Activated CD8-positive, alpha-beta memory T cell treated with anti-CD3 and anti-CD28 coated beads, Interleukin-2, amount 50 U/mL, for 48 hours (primary cell): ENCODE data around the gene LSM5.

ENCODE experiments used
- DNase-seq: peaks from one replicate; pipeline ENCODE4 v3.0.0-alpha.2; 2020

Gene LSM5

GRCh38 chr7:32490127-32490796 is at the start of gene LSM5:
Gene LSM5, minus strand, starts transcription at chr7:32490380. Its CDS starts 15 bp downstream, at chr7:32490365.
- peak; percentile 89 for DNase-seq

DNA sequence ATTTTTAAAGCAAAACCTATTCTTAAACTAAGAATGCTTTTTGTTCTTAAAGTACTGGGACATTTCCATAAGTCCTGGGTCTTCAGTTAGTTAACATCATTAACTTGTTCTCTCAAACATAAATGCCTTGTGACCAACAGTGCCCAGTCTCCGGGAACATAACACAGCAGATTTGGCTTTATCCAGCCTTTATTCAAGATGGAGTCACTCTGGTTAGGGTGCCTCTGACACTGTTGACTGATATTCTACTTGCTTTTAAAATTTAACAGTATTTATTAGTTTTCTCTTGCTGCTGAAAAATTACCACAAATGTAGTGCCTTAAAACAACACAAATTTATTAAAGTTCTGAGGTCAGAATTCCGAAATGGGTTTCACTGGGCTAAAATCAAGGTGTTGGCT is 49.2 kb upstream of the LSM5 start:
- no peak for DNase-seq

DNA sequence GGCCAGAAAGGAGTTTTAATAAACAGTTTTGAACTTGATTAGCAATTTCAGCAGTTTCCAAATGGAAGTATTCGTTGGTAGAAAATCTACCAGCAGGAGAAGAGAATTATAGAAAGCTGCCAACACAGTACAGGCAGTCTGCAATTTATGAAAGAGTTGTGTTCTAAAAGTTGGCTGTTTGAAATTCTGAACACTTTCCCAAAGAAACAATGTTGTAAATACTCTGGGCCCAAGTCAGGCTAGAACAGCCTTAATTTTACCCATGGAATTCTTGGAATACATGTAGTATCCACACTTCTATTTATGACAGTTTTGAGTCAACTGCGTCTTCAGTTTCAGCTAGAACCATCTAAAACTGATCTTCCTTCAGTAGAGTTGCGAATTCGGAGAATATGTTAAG is 47.6 kb upstream of the LSM5 start:
- no peak for DNase-seq

DNA sequence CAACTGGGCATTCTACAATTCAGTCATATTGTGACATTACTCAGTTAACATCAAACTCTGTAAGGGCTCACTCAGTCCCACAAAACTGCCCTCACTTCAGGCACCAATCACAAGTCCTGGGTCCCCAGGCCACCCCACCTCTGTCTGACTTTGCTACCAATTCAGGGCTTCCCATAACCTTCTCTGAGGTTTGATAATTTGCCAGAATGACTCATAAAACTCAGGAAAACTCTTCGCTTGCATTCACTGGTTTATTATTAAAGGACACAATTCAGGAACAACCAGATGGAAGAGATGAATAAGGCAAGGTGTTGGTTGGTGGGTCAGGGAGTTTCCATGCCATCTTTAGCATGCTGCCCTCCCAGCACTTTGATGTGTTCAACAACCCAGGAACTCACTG is 46.4 kb upstream of the LSM5 start:
- no peak for DNase-seq

DNA sequence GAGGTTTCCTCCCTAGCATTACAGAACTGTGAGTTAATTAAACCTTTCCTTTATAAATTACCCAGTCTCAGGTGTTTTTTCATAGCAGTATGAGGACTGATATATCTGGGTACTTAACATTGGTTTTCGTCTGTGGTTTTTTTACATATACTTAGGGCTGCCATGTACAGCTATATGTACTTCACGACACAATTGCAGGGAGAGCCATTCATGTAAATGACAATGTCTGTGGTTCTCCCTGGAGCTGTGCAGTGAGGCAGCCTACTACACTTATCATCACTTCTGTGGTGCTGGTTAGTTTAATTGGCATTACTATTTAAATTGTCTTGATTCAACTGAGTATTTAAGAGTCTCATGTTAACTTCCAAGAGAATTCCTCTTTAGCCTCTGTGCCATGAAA is 45.8 kb upstream of the LSM5 start:
- no peak for DNase-seq

GRCh38 chr7:32535162-32535702 is 45.1 kb upstream of the LSM5 start:
- no peak for DNase-seq

DNA sequence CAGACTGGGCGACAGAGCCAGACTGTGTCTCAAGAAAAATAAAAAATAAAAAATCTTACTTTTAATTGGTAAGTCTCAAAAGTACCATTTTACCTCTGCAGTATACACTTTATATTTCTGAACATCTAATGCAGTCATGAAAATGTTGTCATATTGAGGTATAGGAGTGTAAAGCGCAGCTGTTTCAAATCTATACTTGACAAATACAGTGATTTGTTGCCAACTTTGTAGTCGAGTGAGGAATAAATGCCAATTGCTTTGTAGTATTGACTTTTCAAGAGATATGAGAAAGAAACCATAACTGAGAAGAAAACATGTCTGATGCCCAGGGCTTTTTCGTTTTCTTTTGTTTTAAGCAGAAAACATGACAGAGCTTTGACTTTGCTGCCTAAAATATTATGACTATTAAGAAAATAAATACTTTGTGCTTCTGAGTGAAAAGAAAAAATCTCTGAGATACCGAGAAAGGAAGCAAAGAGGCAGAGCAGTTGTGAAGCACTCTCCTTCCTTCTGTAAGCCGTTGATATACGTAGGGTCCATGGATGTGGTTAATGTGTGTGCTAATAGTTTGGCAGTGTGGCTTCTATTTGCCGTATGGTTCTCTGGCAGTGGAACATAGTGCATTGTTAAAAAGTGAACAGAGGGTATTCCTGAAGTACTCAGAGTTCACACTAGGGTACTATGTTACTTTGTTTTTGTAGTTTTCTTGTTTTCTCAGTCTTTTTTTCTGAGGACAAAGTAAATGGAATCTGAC is 43.3 kb upstream of the LSM5 start:
- no peak for DNase-seq

GRCh38 chr7:32532716-32533115 is 42.5 kb upstream of the LSM5 start:
- DNase-seq: no peak

DNA sequence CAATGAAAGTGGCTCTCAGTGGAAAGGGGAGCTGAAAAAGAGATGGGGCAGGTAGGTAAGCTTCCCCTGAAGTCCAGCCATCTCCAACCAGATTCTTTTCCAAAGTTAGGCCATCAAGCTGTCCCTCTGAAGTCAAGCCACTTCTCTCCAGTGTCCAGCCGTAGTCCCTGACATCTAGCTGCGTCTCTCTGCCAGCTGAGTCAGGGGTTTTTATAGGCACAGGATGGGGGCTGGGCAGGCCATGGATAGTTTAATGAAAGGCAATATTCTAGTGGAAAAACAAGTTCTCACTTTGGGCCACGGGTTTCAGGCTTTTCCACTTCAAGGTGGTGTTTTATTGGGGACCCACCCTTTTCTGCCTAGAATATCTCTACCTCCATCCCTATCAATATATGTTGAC is 41.9 kb upstream of the LSM5 start:
- no peak for DNase-seq

GRCh38 chr7:32531402-32531801 is 41.2 kb upstream of the LSM5 start:
- DNase-seq: no peak

DNA sequence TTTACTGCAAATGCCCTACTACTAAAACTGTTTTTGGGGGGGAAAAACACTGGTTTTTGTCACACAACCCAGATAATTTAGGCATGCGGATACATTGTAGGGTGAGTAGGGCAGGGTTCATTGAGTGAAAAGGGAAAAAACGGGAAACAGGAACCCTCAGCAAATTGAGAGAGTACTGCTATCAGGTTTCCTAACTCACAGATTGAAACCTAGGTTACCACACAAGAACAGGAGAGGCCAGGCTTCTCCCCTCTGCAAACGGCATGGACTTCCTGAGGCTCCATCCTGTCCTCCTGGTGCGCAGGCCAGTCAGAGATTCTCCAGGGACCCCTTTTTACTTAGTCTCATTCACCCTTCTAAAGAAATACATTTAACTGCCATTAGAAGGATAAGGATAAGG is 35.7 kb upstream of the LSM5 start:
- DNase-seq: no peak

- no peak for DNase-seq
Measured at GRCh38 chr7:32524631-32525030, 34.5 kb upstream of the LSM5 start.

- no peak for DNase-seq
Measured at GRCh38 chr7:32522746-32523530, 32.8 kb upstream of the LSM5 start.

- DNase-seq: no peak
Measured at GRCh38 chr7:32519763-32520162, 29.6 kb upstream of the LSM5 start.

GRCh38 chr7:32518534-32519140 is 28.5 kb upstream of the LSM5 start:
- no peak for DNase-seq

GRCh38 chr7:32516551-32517100 is 26.4 kb upstream of the LSM5 start:
- DNase-seq: no peak

GRCh38 chr7:32515890-32516550 is 25.8 kb upstream of the LSM5 start:
- DNase-seq: no peak

DNA sequence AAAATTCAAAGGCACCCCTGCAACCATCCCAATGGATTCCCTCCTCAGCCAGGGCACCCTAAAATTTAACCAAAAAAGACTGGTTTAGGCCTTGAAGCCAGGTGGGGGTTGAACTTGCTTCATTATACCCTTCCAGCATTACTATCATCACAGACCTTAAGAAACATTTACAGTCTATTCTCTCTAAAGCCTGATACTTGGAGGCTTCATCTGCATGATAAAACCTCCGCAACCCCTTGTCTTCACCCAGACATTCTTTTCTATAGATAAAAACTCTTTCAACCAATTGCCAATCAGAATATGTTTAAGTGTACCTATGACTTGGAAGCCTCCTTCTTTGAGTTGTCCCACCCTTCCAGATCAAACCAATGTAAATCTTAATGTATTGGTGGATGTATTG is 23.0 kb upstream of the LSM5 start:
- no peak for DNase-seq

DNA sequence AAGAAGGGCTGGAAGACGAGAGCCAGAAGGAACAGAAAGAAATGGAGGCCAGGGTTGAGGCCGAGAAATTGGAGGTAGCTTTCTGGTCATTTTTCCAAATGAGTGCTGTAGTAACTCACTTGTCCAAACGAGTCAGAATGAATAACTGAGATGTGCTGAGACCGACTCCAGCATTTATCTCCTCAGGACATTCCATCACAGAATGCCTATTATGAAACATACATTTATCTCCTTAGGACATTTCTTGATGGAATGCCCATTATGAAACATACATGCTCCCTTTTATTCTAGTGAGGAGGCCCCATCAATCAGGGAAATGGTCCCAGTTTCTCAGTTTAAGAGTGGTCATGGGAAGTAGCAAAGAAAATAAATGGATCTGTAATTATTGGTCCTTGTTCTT is 21.6 kb upstream of the LSM5 start:
- DNase-seq: no peak

DNA sequence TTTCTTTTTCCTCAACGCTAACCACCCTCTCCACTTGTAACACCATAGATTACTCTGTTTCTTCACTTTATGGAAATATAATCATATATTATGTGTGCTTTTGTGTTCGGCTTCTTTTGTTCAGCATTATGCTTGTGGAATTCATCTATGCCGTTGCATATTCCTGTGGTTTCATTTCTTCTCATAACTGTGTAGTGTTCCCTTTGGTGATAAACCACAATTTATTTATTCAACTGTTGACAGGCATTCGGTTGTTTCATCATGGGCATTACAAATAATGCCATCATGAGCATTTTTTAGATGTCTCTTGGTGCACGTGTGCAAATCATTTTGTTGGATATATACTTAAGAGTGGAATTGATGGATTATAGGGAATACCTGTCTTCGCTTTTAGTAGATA is 17.2 kb upstream of the LSM5 start:
- DNase-seq: no peak

- no peak for DNase-seq
Measured at GRCh38 chr7:32506266-32507054, 16.3 kb upstream of the LSM5 start.
